Cortex of kidney (tissue), 1 donor: ENCODE data around the gene DNAJC11.
"Not testable (repeated sequence)": the region's sequence is repeated elsewhere in the genome, so short reads cannot be mapped to it uniquely, and the experiment has no call there.

Experiments used
- DNase-seq: peaks from one replicate; lab custom pipeline; 2025; lab: John Stamatoyannopoulos, UW

The DNAJC11 gene

GRCh38 chr1:6623269-6623965, 78.2 kb downstream of the DNAJC11 start:
- DNase-seq: no peak

- DNase-seq: no peak
Measured at GRCh38 chr1:6622396-6623152, 79.0 kb downstream of the DNAJC11 start.

- no peak for DNase-seq
Measured at GRCh38 chr1:6621429-6622391, 79.9 kb downstream of the DNAJC11 start.

- DNase-seq: no peak
Measured at GRCh38 chr1:6619045-6619444, 82.6 kb downstream of the DNAJC11 start.

GRCh38 chr1:6614929-6615785, 86.5 kb downstream of the DNAJC11 start:
- DNase-seq: no peak

- no peak for DNase-seq
Measured at GRCh38 chr1:6614019-6614928, 87.3 kb downstream of the DNAJC11 start.

GRCh38 chr1:6613361-6614018, 88.1 kb downstream of the DNAJC11 start, which contains the start of gene PHF13:
PHF13 (plus strand) TSS chr1:6613731; CDS start chr1:6614067, 336 bp downstream.
- DNase-seq: peak; percentile 91

- no peak for DNase-seq
Measured at GRCh38 chr1:6612641-6613360, 88.8 kb downstream of the DNAJC11 start.

GRCh38 chr1:6603915-6604558, 97.6 kb downstream of the DNAJC11 start:
- no peak for DNase-seq

GRCh38 chr1:6603238-6603914, 98.2 kb downstream of the DNAJC11 start:
- DNase-seq: no peak

- DNase-seq: peak; percentile 36
Measured at GRCh38 chr1:6602669-6603237, 98.9 kb downstream of the DNAJC11 start, which contains the start of gene KLHL21. KLHL21 (minus strand) TSS chr1:6602869; CDS start chr1:6602817, 52 bp downstream.

- DNase-seq: no peak
Measured at GRCh38 chr1:6601923-6602668, 99.5 kb downstream of the DNAJC11 start.

GRCh38 chr1:6601049-6601922, 100.3 kb downstream of the DNAJC11 start:
- no peak for DNase-seq

- no peak for DNase-seq
Measured at GRCh38 chr1:6600410-6601048, 101.1 kb downstream of the DNAJC11 start.

- DNase-seq: not testable (repeated sequence)
Measured at GRCh38 chr1:6599991-6600390, 101.6 kb downstream of the DNAJC11 start.
